DOHH2 (cell line): ENCODE data around the gene ARIH1.

Experiments used
- EZH2phosphoT487 ChIP-seq: fragments of 200-600 bp; sonication (generic); IDR thresholded peaks from 2 replicates; pipeline ENCODE4 v1.6.1; 2017; ENCODE audit warnings: borderline replicate concordance, mild to moderate bottlenecking, antibody characterized with exemption, low read length, moderate library complexity, mixed read lengths
- TF ChIP-seq, protein P1 (sequence below): fragments of 200-600 bp; sonication (generic); IDR thresholded peaks from one replicate; pipeline ENCODE4 v1.5.1; 2014; ENCODE audit warnings: antibody characterized with exemption, mild to moderate bottlenecking, low read depth, low read length; ENCODE audit not compliant: poor library complexity, severe bottlenecking

DNA sequence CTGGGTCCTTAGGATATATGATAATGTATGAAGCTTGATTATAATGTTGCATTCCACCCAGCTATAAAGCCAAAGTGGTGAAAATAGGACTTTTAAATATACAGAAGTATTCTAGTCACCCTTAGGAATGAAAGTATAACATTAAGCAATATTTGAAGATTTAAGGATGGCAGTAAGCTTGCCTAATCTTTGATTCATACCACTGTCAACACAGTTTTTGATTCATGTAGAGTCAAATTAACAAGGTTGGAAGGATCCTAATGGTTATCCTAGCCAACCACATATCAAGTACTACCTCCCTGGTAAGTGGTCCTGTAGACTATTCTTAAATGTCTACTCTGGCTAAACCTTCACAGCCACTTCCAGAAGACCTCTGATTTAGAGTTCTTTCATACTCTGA is 18.6 kb downstream of the ARIH1 start:
- TF ChIP-seq, protein P1, sequence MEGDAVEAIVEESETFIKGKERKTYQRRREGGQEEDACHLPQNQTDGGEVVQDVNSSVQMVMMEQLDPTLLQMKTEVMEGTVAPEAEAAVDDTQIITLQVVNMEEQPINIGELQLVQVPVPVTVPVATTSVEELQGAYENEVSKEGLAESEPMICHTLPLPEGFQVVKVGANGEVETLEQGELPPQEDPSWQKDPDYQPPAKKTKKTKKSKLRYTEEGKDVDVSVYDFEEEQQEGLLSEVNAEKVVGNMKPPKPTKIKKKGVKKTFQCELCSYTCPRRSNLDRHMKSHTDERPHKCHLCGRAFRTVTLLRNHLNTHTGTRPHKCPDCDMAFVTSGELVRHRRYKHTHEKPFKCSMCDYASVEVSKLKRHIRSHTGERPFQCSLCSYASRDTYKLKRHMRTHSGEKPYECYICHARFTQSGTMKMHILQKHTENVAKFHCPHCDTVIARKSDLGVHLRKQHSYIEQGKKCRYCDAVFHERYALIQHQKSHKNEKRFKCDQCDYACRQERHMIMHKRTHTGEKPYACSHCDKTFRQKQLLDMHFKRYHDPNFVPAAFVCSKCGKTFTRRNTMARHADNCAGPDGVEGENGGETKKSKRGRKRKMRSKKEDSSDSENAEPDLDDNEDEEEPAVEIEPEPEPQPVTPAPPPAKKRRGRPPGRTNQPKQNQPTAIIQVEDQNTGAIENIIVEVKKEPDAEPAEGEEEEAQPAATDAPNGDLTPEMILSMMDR = no peak
- TF ChIP-seq EZH2phosphoT487 = no peak
